Upper lobe of left lung (tissue), 6 donors: Measurements from ENCODE around the gene PYDC1. TPM values are rescaled to one million over a fixed set of nuclear protein-coding genes. Genes with fewer than 3 reads are reported as not detected.

Source experiments
- ATAC-seq, 2 donors: fragments of 200-7000 bp; cut with Tn5 transposase; one replicate each; pipeline ENCODE4 v1.9.1; 2022; ENCODE audit warnings: mild to moderate bottlenecking in 2 of 2, moderate library complexity in 2 of 2; ENCODE audit not compliant: low FRiP score in 2 of 2
- DNase-seq, 2 donors: peaks; one replicate each; pipeline ENCODE4 v3.0.0-alpha.2; 2019 to 2020
- H3K27ac ChIP-seq, 4 donors: fragments of 200-600 bp; sonication (generic); one replicate each; pipeline ENCODE4 v1.5.1; 2016 to 2019
- H3K27me3 ChIP-seq, 4 donors: fragments of 200-600 bp; sonication (generic); one replicate each; pipeline ENCODE4 v1.5.1; 2017 to 2019
- H3K36me3 ChIP-seq, 4 donors: fragments of 200-600 bp; sonication (generic); one replicate each; pipeline ENCODE4 v1.5.1; 2016 to 2019
- H3K4me1 ChIP-seq, 4 donors: fragments of 200-600 bp; sonication (generic); one replicate each; pipeline ENCODE4 v1.5.1; 2018 to 2019
- H3K4me3 ChIP-seq, 4 donors: fragments of 200-600 bp; sonication (generic); one replicate each; pipeline ENCODE4 v1.5.1; 2017 to 2019; ENCODE audit warnings: mild to moderate bottlenecking in 2 of 4, moderate library complexity in 1 of 4
- H3K9me3 ChIP-seq, 4 donors: fragments of 200-600 bp; sonication (generic); one replicate each; pipeline ENCODE4 v1.5.1; 2018 to 2019
- EP300 ChIP-seq, 4 donors: sonication (generic); formaldehyde crosslinking; IDR thresholded peaks; one replicate each; pipeline ENCODE4 v1.5.1; 2017; ENCODE audit warnings: antibody characterized with exemption in 4 of 4, control low read depth in 2 of 4
- POLR2A ChIP-seq, 4 donors: fragments of 450-650 bp; IDR thresholded peaks; one replicate each; pipeline ENCODE4 v1.5.1; 2016 to 2017; ENCODE audit warnings: antibody characterized with exemption in 4 of 4, mild to moderate bottlenecking in 2 of 4
- POLR2AphosphoS5 ChIP-seq, 2 donors: sonication (generic); formaldehyde crosslinking; IDR thresholded peaks; one replicate each; pipeline ENCODE4 v1.5.1; 2017; ENCODE audit warnings: antibody characterized with exemption in 2 of 2
- WGBS, 2 donors: methylation state at CpG; one replicate each; pipeline ENCODE4 v1.1.5; 2017 to 2018; 5-methylcytosine and 5-hydroxymethylcytosine counted together
- total RNA-seq, 6 donors: library from RNA; depleted of rRNA in 4 of 6; stranded (reverse); fragments of >200 nt in 4 of 6; gene quantifications; one replicate each; pipeline versions ENCODE4 v1.1.0 to v1.2.1, GENCODE V29; 2016 to 2021
- TF ChIP-seq, protein P1 (sequence below), 6 experiments: fragments of 450-650 bp in 4 of 6; fragments of 200-600 bp in 2 of 6; sonication (generic) in 2 of 6; IDR thresholded peaks; one replicate each; pipeline ENCODE4 v1.5.1; 2016 to 2019; ENCODE audit warnings: antibody characterized with exemption in 6 of 6
- donor health status: DM: no; HTN: no; CAD: no; lungs with moderate emphysema.
- donor health status: DM: no; HTN: yes; CAD: no; lungs with severe emphysema.

PYDC1 gene
- total RNA-seq, 6 donors from 2014 or later: not detected

DNA sequence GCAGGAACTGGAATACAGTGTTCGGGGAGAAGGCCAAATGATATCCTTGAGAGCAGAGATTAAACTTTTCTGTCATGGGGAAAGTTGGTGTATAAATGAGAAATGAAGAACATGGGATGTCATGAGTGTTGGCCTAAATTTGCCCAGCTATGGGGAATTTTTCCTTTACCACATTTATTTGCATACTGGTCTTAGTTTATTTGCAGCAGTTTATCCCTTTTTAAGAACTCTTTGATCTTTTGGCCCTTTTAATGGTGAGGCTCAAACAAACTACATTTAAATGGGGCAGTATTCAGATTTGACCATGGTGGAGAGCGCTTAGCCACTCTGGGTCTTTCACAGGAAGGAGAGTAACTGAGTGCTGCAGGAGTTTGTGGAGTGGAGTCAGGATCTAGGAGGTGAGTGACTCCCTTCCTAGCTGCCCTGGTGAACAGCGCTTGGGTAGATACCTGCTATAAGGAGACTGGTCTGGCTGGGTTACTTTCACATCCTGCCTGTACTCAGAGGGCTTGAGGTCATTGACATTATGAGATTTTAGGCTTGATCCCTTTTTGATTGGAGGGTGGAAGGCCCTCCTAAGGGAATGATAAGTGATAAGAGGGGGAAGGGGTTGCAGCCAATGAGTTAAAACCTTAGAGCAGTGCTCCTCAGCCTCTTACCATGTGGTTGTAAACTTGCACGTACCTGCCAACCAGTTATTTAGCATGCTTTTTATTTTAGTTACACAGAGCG is 25.1 kb downstream of the PYDC1 start:
- no peak overlapping the region for H3K27ac ChIP-seq
- H3K9me3 ChIP-seq: no peaks in the 10 kb centered on the region
- TF ChIP-seq EP300 (IDR thresholded peaks at IDR 0.05) (no peak), POLR2AphosphoS5 (IDR thresholded peaks at IDR 0.05) (no peak), POLR2A (IDR thresholded peaks at IDR 0.05) (no peak)
- TF ChIP-seq, protein P1, sequence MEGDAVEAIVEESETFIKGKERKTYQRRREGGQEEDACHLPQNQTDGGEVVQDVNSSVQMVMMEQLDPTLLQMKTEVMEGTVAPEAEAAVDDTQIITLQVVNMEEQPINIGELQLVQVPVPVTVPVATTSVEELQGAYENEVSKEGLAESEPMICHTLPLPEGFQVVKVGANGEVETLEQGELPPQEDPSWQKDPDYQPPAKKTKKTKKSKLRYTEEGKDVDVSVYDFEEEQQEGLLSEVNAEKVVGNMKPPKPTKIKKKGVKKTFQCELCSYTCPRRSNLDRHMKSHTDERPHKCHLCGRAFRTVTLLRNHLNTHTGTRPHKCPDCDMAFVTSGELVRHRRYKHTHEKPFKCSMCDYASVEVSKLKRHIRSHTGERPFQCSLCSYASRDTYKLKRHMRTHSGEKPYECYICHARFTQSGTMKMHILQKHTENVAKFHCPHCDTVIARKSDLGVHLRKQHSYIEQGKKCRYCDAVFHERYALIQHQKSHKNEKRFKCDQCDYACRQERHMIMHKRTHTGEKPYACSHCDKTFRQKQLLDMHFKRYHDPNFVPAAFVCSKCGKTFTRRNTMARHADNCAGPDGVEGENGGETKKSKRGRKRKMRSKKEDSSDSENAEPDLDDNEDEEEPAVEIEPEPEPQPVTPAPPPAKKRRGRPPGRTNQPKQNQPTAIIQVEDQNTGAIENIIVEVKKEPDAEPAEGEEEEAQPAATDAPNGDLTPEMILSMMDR (IDR thresholded peaks at IDR 0.05): no peak
- no peaks in the 10 kb centered on the region for H3K27me3 ChIP-seq
- H3K4me3 ChIP-seq: no peak overlapping the region
- ATAC-seq (no peak), DNase-seq (no peak)
- H3K4me1 ChIP-seq: no peaks in the 10 kb centered on the region
- peaks cover 65 to 100% (median 89%) of the 10 kb centered on the region in 4 donors for H3K36me3 ChIP-seq
- WGBS, 2 donors: 83 to 87% methylated on average over 5 of the region's 5 CpGs

GRCh38 chr16:31190818-31191444 is 26.0 kb downstream of the PYDC1 start:
- WGBS, 2 donors: 94% methylated on average over 17 of the region's 17 CpGs

DNA sequence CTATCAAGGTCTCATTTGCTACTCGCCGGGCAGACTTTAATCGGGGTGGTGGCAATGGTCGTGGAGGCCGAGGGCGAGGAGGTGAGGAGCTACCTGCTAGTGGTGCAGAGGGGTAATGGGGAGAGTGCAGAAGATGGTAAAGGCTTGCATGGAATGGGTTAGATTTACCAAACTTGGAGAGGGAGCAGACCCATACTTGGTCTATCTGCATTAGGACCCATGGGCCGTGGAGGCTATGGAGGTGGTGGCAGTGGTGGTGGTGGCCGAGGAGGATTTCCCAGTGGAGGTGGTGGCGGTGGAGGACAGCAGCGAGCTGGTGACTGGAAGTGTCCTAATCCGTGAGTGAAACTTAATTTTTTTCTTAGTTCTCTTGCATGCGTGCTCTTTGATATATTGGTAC is 26.9 kb downstream of the PYDC1 start:
- TF ChIP-seq POLR2AphosphoS5 (IDR thresholded peaks at IDR 0.05): no peak
- TF ChIP-seq POLR2A (IDR thresholded peaks at IDR 0.05): no peak
- no peak for TF ChIP-seq EP300 (IDR thresholded peaks at IDR 0.05)
- TF ChIP-seq, protein P1 (IDR thresholded peaks at IDR 0.05): no peak
- ATAC-seq (no peak), DNase-seq (no peak)
- WGBS, 2 donors: 96 to 97% methylated on average over 12 of the region's 12 CpGs
- no peak overlapping the region for H3K27ac ChIP-seq
- no peak overlapping the region for H3K4me3 ChIP-seq
- no peaks in the 10 kb centered on the region for H3K9me3 ChIP-seq
- peaks cover 0 to 14% (median 5%) of the 10 kb centered on the region in 4 donors for H3K4me1 ChIP-seq
- no peaks in the 10 kb centered on the region for H3K27me3 ChIP-seq
- peaks cover 83 to 100% (median 93%) of the 10 kb centered on the region in 4 donors for H3K36me3 ChIP-seq

More at GRCh38 chr16:31190818-31191444, 26.0 kb downstream of the PYDC1 start:
- Histone ChIP-seq H3K4me3 (no peak overlapping the region), H3K27ac (no peak overlapping the region), H3K9me3 (no peaks in the 10 kb centered on the region), H3K4me1 (peaks cover 0 to 7% (median 0%) of the 10 kb centered on the region in 4 donors), H3K27me3 (no peaks in the 10 kb centered on the region), H3K36me3 (peaks cover 74 to 100% (median 93%) of the 10 kb centered on the region in 4 donors)
- no peak for TF ChIP-seq POLR2AphosphoS5 (IDR thresholded peaks at IDR 0.05)
- TF ChIP-seq, protein P1 (IDR thresholded peaks at IDR 0.05): no peak
- TF ChIP-seq EP300 (IDR thresholded peaks at IDR 0.05): no peak
- TF ChIP-seq POLR2A (IDR thresholded peaks at IDR 0.05): no peak
- ATAC-seq: no peak
- DNase-seq: no peak

GRCh38 chr16:31189412-31189778 is 27.5 kb downstream of the PYDC1 start:
- DNase-seq: no peak
- TF ChIP-seq POLR2AphosphoS5 (IDR thresholded peaks at IDR 0.05): no peak
- TF ChIP-seq, protein P1 (IDR thresholded peaks at IDR 0.05): no peak
- TF ChIP-seq EP300 (IDR thresholded peaks at IDR 0.05): no peak
- TF ChIP-seq POLR2A (IDR thresholded peaks at IDR 0.05): no peak
- Histone ChIP-seq H3K4me3 (no peak overlapping the region), H3K4me1 (peaks cover 0 to 17% (median 6%) of the 10 kb centered on the region in 4 donors), H3K27ac (no peak overlapping the region), H3K36me3 (peaks cover 85 to 100% (median 95%) of the 10 kb centered on the region in 4 donors), H3K9me3 (no peaks in the 10 kb centered on the region), H3K27me3 (no peaks in the 10 kb centered on the region)
- ATAC-seq: no peak
- 80 to 81% methylated on average over 2 of the region's 2 CpGs for WGBS, 2 donors
